Inflammatory macrophage treated with lipopolysaccharide for 4 hours (primary cell): ENCODE measurements around the gene CBLC.

Experiments
- DNase-seq: peaks from one replicate; pipeline ENCODE4 v3.0.0-alpha.2; 2020

Gene CBLC

GRCh38 chr19:44803442-44804428, 26.0 kb downstream of the CBLC start:
- DNase-seq = no peak

- no peak for DNase-seq
These were observed 28.6 kb downstream of the CBLC start for GRCh38 chr19:44806291-44806690.

- no peak for DNase-seq
These were observed 29.5 kb downstream of the CBLC start for GRCh38 chr19:44807162-44807561.

- peak; percentile 16 for DNase-seq
These were observed 30.2 kb downstream of the CBLC start for GRCh38 chr19:44807652-44808462.

- DNase-seq = peak; percentile 8
These were observed 31.0 kb downstream of the CBLC start, which contains the start of gene BCAM for GRCh38 chr19:44808463-44809371. Gene BCAM, plus strand, starts transcription at chr19:44809103. Its CDS starts 22 bp downstream, at chr19:44809125.

- no peak for DNase-seq
These were observed 32.0 kb downstream of the CBLC start for GRCh38 chr19:44809577-44810233.

GRCh38 chr19:44810234-44811121, 32.8 kb downstream of the CBLC start:
- DNase-seq = no peak

GRCh38 chr19:44811122-44811419, 33.4 kb downstream of the CBLC start:
- no peak for DNase-seq

- no peak for DNase-seq
These were observed 34.5 kb downstream of the CBLC start for GRCh38 chr19:44812142-44812718.

- no peak for DNase-seq
These were observed 35.6 kb downstream of the CBLC start for GRCh38 chr19:44813070-44813840.

GRCh38 chr19:44813841-44814470, 36.3 kb downstream of the CBLC start:
- DNase-seq = no peak

GRCh38 chr19:44814517-44814916, 36.8 kb downstream of the CBLC start:
- DNase-seq = no peak

- no peak for DNase-seq
These were observed 38.6 kb downstream of the CBLC start for GRCh38 chr19:44816301-44816700.

- no peak for DNase-seq
These were observed 40.2 kb downstream of the CBLC start for GRCh38 chr19:44817725-44818465.

- DNase-seq = no peak
These were observed 40.9 kb downstream of the CBLC start for GRCh38 chr19:44818466-44819031.

GRCh38 chr19:44819246-44819832, 41.6 kb downstream of the CBLC start:
- no peak for DNase-seq

GRCh38 chr19:44820648-44821609, 43.2 kb downstream of the CBLC start:
- DNase-seq = peak; percentile 38
